ENCODE measurements around the gene CYSLTR2. TPM values are rescaled to one million over a fixed set of nuclear protein-coding genes. Genes with fewer than 3 reads are reported as not detected.

CYSLTR2 gene
- total RNA-seq, 1 donor from 2014 or later, result 1.1 TPM

DNA sequence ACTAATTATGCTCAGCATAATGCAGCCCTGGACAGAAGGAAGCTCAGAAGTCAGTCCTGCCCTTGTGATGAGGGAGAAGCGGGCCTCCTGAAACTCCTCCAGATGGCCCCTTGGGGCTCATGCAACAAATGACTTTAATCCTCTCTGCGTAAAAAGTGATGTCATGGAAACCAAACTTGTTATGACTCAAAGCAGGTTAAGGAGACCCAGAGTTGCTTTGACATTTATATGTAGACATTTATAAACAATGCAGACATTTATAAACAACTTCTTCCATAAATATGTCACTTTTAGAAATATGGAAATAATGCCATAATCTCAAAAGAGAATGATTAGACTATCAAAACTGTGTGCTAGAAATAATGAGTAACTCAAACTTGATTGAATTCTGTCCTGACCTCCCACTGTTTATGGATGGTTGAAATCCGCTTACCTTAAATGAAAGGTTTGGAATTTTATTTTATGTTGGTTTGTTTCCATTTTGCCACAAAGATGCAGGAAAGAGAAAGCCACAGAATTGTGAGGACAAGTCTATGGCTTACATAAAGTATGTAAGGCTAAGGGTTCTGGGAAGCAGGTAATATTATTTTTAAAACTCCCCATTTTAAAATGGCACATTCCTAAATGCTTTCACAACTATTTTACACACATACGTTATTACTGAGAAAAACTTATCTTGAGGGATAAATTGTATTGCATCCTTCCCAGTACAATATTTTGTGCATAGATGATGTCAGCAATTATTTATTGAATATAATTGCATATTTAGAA is 73.7 kb downstream of the CYSLTR2 start:
- peaks cover 7% of the 10 kb centered on the region for H3K4me1 Mint-ChIP-seq

DNA sequence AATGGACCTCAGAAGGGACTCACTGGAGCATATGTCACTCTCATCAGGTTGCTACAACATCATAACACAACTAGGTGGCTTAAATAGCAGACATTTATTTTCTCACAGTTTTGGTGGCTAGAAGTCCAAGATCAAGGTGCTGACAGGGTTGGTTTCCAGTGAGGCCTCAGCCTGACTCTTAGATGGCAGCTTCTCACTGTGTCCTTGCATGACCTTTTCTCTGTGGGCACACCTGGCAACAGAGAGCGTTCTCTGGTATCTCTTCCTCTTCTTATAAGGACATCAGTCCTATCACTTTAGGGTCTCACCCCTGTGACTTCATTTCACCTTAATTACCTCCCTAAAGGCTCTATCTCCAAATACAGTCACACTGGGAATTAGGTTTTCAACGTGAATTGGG is 74.5 kb downstream of the CYSLTR2 start:
- no peak for DNase-seq
- Mint-ChIP-seq H3K27me3 (peaks cover 2% of the 10 kb centered on the region), H3K4me1 (peaks cover 7% of the 10 kb centered on the region), H3K4me3 (no peak overlapping the region), H3K27ac (no peak overlapping the region), H3K9me3 (peaks cover 6% of the 10 kb centered on the region), H3K36me3 (ENCODE audit: low read depth) (no peaks in the 10 kb centered on the region)
- intact Hi-C loops (cut with micrococcal nuclease), result no loop called here

More for the DNA sequence above, 73.7 kb downstream of the CYSLTR2 start:
- no peak for DNase-seq
- Mint-ChIP-seq H3K27me3 (peaks cover 2% of the 10 kb centered on the region), H3K27ac (no peak overlapping the region), H3K9me3 (peaks cover 7% of the 10 kb centered on the region), H3K4me3 (no peak overlapping the region), H3K36me3 (ENCODE audit: low read depth) (no peaks in the 10 kb centered on the region)
- intact Hi-C loops (cut with micrococcal nuclease), result no loop called here

DNA sequence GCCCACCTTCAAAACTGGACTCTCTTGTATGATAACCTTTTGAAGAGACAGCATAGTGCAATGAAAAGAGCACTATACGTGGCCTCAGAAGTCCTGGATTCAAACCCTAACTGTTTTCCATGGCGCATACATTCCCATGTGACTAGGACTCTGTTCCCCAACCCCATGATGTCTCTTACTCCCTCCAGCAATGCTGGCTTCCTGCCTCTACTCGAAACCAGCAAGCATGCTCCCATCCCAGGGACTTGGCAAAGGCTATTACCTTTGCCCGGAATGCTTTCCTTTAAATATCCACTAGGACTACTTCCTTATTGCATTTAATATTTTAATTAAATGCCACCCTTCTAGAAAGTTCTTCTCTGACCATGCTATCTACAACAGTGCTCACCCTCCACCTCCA is 75.1 kb downstream of the CYSLTR2 start:
- Mint-ChIP-seq H3K27ac (no peak overlapping the region), H3K4me1 (peaks cover 7% of the 10 kb centered on the region), H3K4me3 (no peak overlapping the region), H3K9me3 (peaks cover 3% of the 10 kb centered on the region), H3K27me3 (peaks cover 2% of the 10 kb centered on the region), H3K36me3 (ENCODE audit: low read depth) (no peaks in the 10 kb centered on the region)
- no peak for DNase-seq
- intact Hi-C loops (cut with micrococcal nuclease), result no loop called here

DNA sequence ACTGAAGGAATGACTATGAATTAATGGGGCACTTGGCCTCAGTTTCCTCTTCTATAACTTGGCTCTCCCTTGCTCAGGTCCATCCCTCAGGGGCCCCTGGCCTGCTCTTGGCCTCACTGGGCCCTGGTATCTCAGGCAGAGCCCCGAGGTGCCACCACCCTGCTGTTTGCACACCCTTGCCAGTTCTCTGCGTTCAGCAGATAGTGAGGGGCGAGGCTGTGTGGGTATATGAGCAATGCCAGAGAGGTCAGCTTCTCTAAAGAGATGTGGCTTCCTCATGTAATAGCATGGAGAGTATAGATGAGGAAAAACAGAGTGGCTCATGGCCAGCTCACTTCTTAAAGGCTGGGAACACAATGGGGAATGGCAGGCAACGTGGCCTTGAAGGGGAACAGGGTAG is 76.1 kb downstream of the CYSLTR2 start:
- Mint-ChIP-seq H3K4me1 (peaks cover 7% of the 10 kb centered on the region), H3K9me3 (no peaks in the 10 kb centered on the region), H3K36me3 (ENCODE audit: low read depth) (no peaks in the 10 kb centered on the region), H3K27ac (no peak overlapping the region), H3K4me3 (no peak overlapping the region), H3K27me3 (peaks cover 4% of the 10 kb centered on the region)
- no peak for DNase-seq
- intact Hi-C loops (cut with micrococcal nuclease), result loop anchor here (5.0 kb wide), 1 partner anchor 37 kb away; no protein-coding TSS in a partner anchor

DNA sequence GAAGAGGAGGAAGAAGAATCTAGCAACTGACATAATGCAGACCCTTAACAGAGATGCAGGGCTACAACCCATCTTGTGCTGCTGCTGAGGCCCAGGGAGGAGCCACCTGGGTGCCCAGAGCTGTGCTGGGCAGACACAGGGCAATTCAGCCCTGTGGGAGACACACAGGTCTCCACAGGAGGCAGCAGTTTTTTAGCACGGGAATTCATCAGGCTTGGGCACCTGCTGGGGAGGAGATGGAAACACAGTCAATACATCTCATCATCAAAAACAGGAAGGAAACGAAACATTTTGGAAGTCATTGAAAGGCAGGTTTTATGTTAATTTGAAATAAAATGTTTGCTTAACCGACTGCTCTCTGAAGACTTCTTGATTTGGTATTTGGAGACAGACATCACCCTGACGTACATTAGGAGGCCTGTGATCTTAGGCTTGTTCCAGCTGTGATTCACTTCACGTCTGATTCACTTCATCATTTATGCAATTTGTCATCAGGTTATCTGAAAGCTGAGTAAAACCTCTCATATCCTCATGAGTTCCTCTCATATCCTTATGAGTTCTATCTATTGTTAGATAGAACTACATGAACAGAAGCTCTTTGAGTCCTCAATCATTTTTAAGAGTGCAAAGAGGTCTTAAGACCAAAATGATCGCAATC is 77.4 kb downstream of the CYSLTR2 start:
- Mint-ChIP-seq H3K27ac (no peak overlapping the region), H3K27me3 (peaks cover 5% of the 10 kb centered on the region), H3K36me3 (ENCODE audit: low read depth) (no peaks in the 10 kb centered on the region), H3K4me3 (peak overlapping the region; percentile 75), H3K4me1 (peaks cover 7% of the 10 kb centered on the region), H3K9me3 (no peaks in the 10 kb centered on the region)
- DNase-seq, result peak; percentile 47
- intact Hi-C loops (cut with micrococcal nuclease), result loop anchor here (5.0 kb wide), 1 partner anchor 36 kb away; no protein-coding TSS in a partner anchor

DNA sequence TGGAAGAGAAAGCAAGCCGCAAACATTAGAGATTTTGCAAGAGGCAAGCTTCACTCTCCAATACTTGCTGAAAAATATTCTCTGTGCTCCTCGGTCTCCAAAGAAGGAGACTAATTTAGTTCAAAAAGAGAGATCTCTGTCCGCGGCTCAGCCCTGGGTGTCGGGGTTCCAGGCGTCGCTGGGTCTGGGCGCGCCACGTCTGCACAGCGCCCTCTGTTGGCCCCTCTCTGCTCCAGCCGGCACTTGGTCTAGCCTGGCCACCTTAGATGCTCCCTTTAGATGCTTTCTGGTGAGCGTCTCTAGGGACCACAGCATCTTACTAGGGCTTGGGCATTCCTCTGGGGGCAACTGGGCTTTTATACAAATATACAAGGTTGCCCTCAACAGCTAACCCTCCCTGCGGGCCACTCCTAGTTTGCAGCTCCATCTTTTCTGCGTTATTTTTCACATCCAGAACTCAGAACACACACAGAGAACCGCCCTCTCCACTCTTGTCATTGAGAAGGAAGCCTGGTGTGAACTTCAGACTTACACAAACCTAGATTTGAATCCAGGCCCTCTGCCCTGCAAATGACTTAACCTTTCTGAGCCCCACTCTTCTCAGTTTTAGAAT is 78.3 kb downstream of the CYSLTR2 start:
- H3K4me1 Mint-ChIP-seq, result peaks cover 7% of the 10 kb centered on the region
- peak; percentile 85 for DNase-seq
- H3K27me3 Mint-ChIP-seq, result peaks cover 5% of the 10 kb centered on the region
- H3K4me3 Mint-ChIP-seq, result peak overlapping the region; percentile 75
- H3K27ac Mint-ChIP-seq, result no peak overlapping the region
- no peaks in the 10 kb centered on the region for H3K36me3 Mint-ChIP-seq (ENCODE audit: low read depth)
- intact Hi-C loops (cut with micrococcal nuclease), result loop anchor here (1.0 to 5.0 kb wide), 2 partner anchors 35 to 137 kb away; no protein-coding TSS in a partner anchor
- H3K9me3 Mint-ChIP-seq, result no peaks in the 10 kb centered on the region

DNA sequence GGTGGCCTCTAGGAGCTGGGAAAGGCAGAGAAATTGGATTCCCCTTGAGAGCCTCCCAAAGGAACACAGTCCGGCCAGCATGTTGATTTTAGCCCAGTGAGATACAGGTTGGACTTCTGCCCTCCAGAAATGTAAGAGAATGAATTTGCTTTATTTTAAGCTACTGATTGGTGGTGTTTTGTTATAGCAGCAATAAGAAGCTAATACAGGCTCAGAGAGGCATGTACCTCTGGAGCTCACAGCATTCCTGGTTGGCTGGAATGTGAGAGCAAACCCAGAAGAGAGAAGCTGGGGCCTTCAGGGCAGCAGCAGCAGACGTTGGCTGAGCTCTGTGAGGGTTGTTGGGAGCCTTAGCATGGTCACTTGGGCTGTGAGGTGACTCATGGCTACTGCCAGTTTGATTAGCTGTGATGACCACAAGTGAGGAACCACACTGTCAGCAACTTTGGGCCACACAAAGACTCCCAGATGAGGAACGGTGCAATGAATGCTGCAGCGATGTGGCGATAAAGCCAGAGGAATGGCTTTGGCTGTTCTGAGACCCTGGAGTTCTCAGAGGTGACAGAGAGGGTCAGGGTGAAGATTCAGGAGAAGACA is 80.1 kb downstream of the CYSLTR2 start:
- peaks cover 7% of the 10 kb centered on the region for H3K4me1 Mint-ChIP-seq

DNA sequence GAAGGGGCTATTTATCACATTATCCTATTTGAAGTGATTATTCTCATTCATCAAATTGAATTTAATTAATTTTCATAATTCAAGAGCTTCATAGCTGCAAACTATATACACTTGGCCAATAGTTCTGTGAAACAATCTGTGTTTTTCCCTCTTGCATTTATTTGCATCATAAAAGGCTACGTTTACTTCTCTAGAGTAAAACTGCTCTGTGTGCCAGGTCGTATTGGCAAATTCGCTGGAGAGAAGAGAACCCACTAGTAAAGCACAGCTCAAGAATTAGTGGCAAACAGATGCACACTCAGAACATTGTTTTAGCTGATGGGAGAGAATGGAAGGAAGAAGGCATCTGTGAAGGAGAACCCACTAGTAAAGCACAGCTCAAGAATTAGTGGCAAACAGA is 81.8 kb downstream of the CYSLTR2 start:
- no peaks in the 10 kb centered on the region for H3K36me3 Mint-ChIP-seq (ENCODE audit: low read depth)
- peak; percentile 43 for DNase-seq
- no peak overlapping the region for H3K27ac Mint-ChIP-seq
- intact Hi-C loops (cut with micrococcal nuclease), result no loop called here
- H3K9me3 Mint-ChIP-seq, result no peaks in the 10 kb centered on the region
- H3K27me3 Mint-ChIP-seq, result peaks cover 5% of the 10 kb centered on the region
- peaks cover 10% of the 10 kb centered on the region for H3K4me1 Mint-ChIP-seq
- H3K4me3 Mint-ChIP-seq, result no peak overlapping the region

More for the DNA sequence above, 80.1 kb downstream of the CYSLTR2 start:
- intact Hi-C loops (cut with micrococcal nuclease), result loop anchor here (5.0 kb wide), 1 partner anchor 33 kb away; no protein-coding TSS in a partner anchor
- no peak overlapping the region for H3K27ac Mint-ChIP-seq
- H3K36me3 Mint-ChIP-seq (ENCODE audit: low read depth), result no peaks in the 10 kb centered on the region
- peak; percentile 41 for DNase-seq
- no peak overlapping the region for H3K4me3 Mint-ChIP-seq
- H3K9me3 Mint-ChIP-seq, result no peaks in the 10 kb centered on the region
- H3K27me3 Mint-ChIP-seq, result peaks cover 5% of the 10 kb centered on the region

DNA sequence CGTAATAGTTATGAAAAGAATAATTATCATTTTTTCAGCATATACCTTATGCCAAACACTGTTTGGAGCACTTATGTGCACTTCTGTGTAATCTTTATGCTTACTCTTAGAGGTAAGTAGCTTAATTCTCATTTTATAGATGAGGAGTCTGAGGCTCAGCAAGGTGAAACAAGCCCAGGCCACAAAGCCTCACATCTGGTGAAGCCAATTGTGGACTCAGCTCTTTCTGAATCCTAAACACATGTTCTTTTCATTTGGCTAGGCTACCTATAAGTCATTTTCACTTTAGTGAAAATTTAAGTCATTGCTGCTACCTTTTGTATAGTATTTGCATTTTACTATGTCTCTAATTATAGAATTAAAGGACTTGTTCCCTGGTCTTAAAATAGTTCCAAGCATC is 84.0 kb downstream of the CYSLTR2 start:
- Mint-ChIP-seq H3K27me3 (peaks cover 3% of the 10 kb centered on the region), H3K27ac (no peak overlapping the region), H3K9me3 (no peaks in the 10 kb centered on the region), H3K36me3 (ENCODE audit: low read depth) (no peaks in the 10 kb centered on the region), H3K4me3 (no peak overlapping the region), H3K4me1 (peaks cover 4% of the 10 kb centered on the region)
- peak; percentile 4 for DNase-seq
- intact Hi-C loops (cut with micrococcal nuclease), result no loop called here

DNA sequence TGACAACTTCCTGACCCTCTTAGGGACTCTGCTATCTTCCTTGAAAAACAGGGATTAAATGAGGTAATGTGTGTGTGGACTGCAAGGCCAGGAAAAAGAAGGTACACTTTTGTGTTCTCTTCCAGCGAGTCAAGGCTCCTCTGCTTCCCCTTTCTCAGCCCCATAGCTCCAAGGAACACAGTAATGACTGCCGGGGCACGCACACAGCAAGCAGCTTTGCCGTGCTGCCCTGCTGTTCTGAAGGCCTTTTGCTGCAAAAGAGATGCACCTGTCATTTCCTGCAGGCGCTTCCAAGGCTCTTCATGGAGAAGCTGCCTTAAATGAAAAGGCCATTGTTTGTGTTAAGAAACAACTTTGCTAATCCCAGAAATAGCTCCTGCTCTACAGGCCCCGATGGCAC is 84.6 kb downstream of the CYSLTR2 start:
- H3K4me1 Mint-ChIP-seq, result peaks cover 4% of the 10 kb centered on the region
- no peaks in the 10 kb centered on the region for H3K9me3 Mint-ChIP-seq
- no peak overlapping the region for H3K27ac Mint-ChIP-seq
- no peaks in the 10 kb centered on the region for H3K36me3 Mint-ChIP-seq (ENCODE audit: low read depth)
- H3K4me3 Mint-ChIP-seq, result no peak overlapping the region
- intact Hi-C loops (cut with micrococcal nuclease), result no loop called here
- peak; percentile 44 for DNase-seq
- H3K27me3 Mint-ChIP-seq, result peaks cover 3% of the 10 kb centered on the region

DNA sequence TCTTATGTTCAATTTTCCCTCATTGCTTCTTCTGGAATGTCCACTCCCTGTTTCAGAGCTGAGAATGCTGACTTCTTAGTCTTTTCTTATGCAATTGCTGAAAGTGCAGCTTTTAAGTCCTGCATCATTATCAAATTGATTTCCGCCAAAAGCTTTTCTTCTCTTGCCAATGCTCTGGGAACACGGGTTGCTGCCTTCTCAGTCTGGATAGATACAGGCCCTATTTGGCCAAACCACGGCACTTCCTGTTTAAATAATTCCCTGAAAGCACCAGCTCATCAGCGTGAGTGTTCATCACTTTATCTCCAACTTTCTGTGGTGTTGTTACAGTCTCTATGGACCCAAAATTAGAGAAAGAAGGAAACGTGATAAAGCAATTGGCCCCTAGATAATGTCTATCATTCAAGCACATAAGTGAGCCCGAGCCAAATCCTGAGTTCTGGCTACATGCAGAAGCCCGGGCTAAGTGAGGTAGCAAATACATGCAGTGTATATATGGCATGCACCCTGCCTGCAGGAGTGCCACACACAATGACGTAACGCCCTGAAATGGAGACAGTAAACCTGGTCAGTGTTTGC is 85.7 kb downstream of the CYSLTR2 start:
- Mint-ChIP-seq H3K4me1 (peaks cover 4% of the 10 kb centered on the region), H3K36me3 (ENCODE audit: low read depth) (no peaks in the 10 kb centered on the region), H3K4me3 (no peak overlapping the region), H3K9me3 (peaks cover 6% of the 10 kb centered on the region), H3K27ac (no peak overlapping the region), H3K27me3 (peaks cover 5% of the 10 kb centered on the region)
- DNase-seq, result peak; percentile 48
- intact Hi-C loops (cut with micrococcal nuclease), result no loop called here

DNA sequence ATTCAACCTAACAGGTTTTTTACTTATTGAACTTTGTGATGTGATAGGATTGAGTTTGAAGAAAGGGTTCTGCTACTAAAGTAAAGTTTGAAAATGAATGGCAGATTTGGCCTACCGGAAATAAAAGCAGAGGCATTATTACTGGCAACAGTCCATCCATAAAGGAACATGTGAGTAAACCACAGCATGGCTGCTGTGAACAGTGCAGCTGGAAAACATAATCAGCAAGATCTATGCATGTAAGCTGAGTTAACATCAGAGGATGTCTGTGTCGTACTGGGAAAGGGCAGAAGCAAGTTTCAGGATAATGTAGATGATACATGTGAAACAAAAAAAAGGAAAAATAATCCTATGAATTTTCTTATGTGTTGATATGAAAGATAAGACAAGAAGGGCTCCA is 87.6 kb downstream of the CYSLTR2 start:
- intact Hi-C loops (cut with micrococcal nuclease), result no loop called here
- peaks cover 3% of the 10 kb centered on the region for H3K27me3 Mint-ChIP-seq
- DNase-seq, result peak; percentile 8
- H3K9me3 Mint-ChIP-seq, result peaks cover 6% of the 10 kb centered on the region
- peaks cover 4% of the 10 kb centered on the region for H3K4me1 Mint-ChIP-seq
- no peak overlapping the region for H3K4me3 Mint-ChIP-seq
- no peaks in the 10 kb centered on the region for H3K36me3 Mint-ChIP-seq (ENCODE audit: low read depth)
- H3K27ac Mint-ChIP-seq, result no peak overlapping the region

DNA sequence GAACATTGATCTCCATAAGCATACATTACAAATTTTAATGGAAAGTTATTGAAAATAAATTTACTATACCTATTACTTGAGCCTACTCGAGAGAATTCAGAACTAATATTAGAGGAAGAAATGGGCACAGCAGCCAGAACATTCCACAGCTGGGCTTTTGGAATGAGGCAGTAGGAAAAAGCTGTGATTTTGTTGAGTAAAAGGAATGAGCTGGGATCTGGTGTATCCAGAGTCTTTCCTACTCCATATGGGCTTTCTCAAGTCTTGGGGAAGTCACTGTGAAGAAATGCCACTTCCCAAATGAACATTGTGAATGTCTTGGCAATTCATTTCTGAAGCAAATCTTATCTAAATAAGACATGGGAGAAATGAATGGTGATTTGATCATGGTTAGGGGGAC is 93.1 kb downstream of the CYSLTR2 start:
- Mint-ChIP-seq H3K9me3 (peaks cover 6% of the 10 kb centered on the region), H3K4me1 (peaks cover 12% of the 10 kb centered on the region), H3K4me3 (no peak overlapping the region), H3K36me3 (ENCODE audit: low read depth) (no peaks in the 10 kb centered on the region), H3K27ac (no peak overlapping the region), H3K27me3 (peaks cover 3% of the 10 kb centered on the region)
- intact Hi-C loops (cut with micrococcal nuclease), result no loop called here
- DNase-seq, result no peak
